Cardiac atrium fibroblast (primary cell): ENCODE data around the gene PSMD2. TPM values are rescaled to one million over a fixed set of nuclear protein-coding genes. Genes with fewer than 3 reads are reported as not detected.

ENCODE experiments used
- total RNA-seq: library from RNA; depleted of rRNA; stranded (reverse); fragments of >200 nt; gene quantifications from 2 replicates; pipeline ENCODE4 v1.2.3, GENCODE V29; 2015

Gene PSMD2
- total RNA-seq: 240 and 344 TPM in 2 replicates

DNA sequence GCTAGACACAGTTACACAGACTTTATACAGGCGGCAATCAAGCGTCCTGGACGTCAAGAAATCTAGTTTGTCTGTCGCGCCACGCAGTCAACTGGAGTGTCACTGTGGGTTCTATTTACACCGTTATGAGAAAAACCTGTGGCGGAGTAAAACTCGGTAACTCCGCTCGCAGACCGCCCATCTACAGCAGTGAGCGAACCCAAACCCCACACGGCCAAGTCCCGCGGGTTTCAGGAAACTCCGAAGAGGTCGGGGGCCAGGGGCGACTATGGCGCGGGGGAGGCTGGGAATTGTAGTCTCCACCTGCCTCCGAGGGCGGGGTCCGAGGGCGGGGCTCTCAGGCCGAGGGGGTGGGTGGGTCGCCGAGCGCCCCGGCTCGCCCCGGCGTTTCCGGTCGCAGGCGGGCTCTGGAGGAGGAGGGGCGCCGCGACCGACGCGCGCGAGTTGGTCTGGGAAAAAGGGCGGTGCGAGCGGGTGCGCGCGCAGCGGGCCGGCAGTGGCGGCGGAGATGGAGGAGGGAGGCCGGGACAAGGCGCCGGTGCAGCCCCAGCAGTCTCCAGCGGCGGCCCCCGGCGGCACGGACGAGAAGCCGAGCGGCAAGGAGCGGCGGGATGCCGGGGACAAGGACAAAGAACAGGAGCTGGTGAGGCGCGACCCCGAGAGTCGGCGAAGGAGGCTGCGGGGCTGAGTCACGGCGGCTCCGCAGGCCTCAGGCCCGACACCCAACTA is at the start of gene PSMD2:
TSS of gene PSMD2 (plus strand) at position 483 of the 729 bp plus-strand sequence. CDS start at position 509, 26 bp downstream.

DNA sequence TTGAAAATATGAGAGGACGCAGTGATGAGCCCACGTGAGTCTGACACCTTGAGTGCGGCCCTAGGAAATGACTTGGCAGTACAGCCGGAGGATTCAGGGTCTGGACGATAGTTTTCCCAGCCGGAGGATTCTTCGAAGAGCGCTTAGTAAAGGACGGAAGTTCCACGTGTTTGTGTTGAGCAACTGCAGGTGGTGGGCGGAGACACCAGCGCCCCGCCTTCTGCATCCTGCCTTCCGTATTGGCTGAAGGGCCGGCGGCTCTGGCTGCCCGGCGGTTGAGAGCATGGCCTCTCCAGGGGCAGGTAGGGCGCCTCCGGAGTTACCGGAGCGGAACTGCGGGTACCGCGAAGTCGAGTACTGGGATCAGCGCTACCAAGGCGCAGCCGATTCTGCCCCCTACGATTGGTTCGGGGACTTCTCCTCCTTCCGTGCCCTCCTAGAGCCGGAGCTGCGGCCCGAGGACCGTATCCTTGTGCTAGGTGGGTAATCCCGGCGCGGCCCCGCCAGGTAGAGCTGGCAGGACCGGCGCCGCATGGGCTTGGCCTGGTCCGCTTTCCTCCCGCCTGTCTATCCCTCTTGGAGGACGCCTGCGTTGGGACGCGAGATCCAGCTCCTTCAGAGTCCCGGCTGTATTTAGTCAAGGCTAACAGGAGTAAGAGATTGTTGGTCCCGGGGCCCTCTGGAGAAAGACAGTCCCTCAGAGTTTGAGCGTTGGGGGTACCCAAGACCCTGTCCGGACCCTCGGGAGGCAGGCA is 49.5 kb upstream of the PSMD2 start, which contains the start of gene EEF1AKMT4:
TSS of gene EEF1AKMT4 (plus strand) at position 261 of the 755 bp plus-strand sequence. CDS start at position 284, 23 bp downstream.

DNA sequence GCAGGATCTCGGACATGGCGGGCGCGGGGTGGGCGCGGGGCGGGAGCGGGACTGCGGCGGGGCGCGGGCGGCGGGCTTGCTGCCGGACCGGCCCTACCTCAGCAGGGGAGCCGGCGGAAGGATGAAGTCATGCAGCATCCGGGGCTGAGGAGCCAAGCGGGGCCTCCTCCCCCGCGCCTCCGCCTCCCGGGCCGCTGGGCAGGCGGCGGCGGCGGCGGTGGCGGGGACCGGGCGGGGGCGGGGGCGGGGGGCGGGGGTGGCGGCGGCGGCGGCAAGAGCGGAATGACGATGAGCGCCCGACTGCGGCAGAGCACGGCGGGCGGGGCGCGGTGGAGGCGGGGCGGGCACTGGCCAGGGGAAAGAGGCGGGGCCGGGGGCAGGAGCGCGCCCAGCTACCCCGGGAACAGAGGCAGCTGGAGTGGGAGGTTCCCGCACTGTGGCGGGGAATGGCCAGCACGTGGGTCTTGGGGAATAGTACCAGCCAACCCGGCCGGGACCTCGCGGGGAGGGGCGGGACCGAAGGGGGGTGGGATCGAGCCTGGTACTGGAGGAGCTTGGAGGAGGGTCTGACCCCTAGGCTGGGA is 37.7 kb upstream of the PSMD2 start, which contains the start of gene CAMK2N2:
TSS of gene CAMK2N2 (minus strand) at position 284 of the 584 bp plus-strand sequence. CDS start at position 16, 268 bp downstream.

DNA sequence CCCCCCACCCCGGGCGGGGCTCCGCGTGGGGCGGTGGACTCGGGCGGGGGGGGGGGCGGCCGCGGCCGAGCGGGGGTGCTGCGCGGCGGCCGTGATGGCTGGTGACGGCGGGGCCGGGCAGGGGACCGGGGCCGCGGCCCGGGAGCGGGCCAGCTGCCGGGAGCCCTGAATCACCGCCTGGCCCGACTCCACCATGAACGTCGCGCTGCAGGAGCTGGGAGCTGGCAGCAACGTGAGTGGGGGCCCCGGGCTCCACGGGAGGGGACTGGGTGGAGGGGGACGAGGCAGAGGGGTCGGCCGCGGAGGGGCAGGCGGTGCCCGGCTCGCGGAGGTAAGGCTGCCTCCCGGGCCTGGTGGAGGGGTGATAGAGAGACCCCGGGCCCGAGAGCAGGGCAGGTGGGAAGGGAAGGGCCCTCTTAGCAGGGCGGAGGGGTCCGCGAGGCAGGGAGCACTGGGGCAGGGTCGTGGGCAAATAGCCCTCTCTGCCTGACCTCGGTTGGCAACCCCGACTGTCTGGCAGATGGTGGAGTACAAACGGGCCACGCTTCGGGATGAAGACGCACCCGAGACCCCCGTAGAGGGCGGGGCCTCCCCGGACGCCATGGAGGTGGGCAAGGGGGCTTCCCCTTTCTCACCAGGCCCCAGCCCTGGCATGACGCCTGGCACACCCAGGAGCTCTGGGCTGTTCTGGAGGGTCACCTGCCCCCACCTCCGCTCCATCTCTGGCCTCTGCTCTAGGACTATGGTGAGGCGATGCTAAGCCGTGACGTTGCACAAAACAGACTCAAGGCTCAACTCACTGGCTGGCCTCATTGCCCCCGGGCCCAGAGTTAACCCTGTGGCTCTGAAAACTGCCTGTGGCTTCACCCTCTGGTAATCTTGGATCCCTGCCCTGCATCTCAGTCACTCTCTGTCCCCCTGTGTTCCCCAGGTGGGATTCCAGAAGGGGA is 22.8 kb upstream of the PSMD2 start, which contains the start of gene ECE2:
TSS of gene ECE2 (plus strand) at position 62 of the 950 bp plus-strand sequence. CDS start at position 194, 132 bp downstream.

DNA sequence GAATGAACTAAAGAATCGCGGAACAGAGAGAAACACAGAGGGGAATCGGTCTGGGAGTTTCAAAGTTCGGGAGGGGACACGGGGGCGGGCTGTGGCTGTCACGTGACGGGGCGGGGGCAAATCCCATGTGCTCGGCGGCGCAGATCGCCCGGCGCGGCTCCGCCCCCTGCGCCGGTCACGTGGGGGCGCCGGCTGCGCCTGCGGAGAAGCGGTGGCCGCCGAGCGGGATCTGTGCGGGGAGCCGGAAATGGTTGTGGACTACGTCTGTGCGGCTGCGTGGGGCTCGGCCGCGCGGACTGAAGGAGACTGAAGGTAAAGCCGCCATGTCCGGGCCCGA is 15.3 kb downstream of the PSMD2 start, which contains the start of gene EIF4G1:
TSS of gene EIF4G1 (plus strand) at position 244 of the 337 bp plus-strand sequence. CDS start 1,191 bp downstream, outside the sequence.

DNA sequence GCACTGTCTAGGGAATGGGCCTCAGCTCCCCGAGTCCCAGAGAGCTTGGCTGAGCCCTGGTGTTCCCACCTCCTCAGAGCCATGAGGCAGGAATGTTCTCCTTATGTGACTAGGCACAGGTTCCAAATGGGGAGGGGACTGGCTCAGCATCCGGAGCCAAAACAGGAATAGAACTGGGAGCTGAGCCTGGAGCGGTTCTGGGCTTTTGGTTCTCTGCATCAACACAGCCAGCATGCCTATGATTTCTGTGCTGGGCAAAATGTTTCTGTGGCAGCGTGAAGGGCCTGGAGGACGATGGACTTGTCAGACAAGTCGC is 38.3 kb downstream of the PSMD2 start, which contains the start of gene FAM131A:
TSS of gene FAM131A (plus strand) at position 202 of the 316 bp plus-strand sequence. CDS start at position 233, 31 bp downstream.

Other genes with a start within 250 kb of the PSMD2 start
- not detected in 2 replicates for gene HTR3C, start 246.2 kb upstream of the PSMD2 start, total RNA-seq
- gene HTR3E, start 202.2 kb upstream of the PSMD2 start, total RNA-seq: not detected in 2 replicates
- 18.6 and 22.2 TPM in 2 replicates for gene EIF2B5, start 163.9 kb upstream of the PSMD2 start, total RNA-seq
- gene DVL3, start 143.9 kb upstream of the PSMD2 start, total RNA-seq: 30.7 and 34.8 TPM in 2 replicates
- 371 and 429 TPM in 2 replicates for gene AP2M1, start 124.4 kb upstream of the PSMD2 start, total RNA-seq
- gene ABCF3, start 113.0 kb upstream of the PSMD2 start, total RNA-seq: 51.1 and 56.2 TPM in 2 replicates
- gene VWA5B2, start 69.7 kb upstream of the PSMD2 start, total RNA-seq: not detected in 2 replicates
- gene ALG3, start 50.3 kb upstream of the PSMD2 start, total RNA-seq: 46.8 and 89.0 TPM in 2 replicates
- 3.6 and 5.2 TPM in 2 replicates for gene EEF1AKMT4, start 49.6 kb upstream of the PSMD2 start, total RNA-seq
- gene CAMK2N2, start 37.7 kb upstream of the PSMD2 start, total RNA-seq: 0.65 TPM in 1 of 2 replicates, not detected in the other
- gene ECE2, start 23.2 kb upstream of the PSMD2 start, total RNA-seq: not detected in 2 replicates
- gene EIF4G1, start 15.4 kb downstream of the PSMD2 start, total RNA-seq: 296 and 333 TPM in 2 replicates
- 15.9 and 24.2 TPM in 2 replicates for gene FAM131A, start 38.4 kb downstream of the PSMD2 start, total RNA-seq
- 3.1 and 4.5 TPM in 2 replicates for gene CLCN2, start 62.4 kb downstream of the PSMD2 start, total RNA-seq
- 75.7 and 85.4 TPM in 2 replicates for gene POLR2H, start 62.5 kb downstream of the PSMD2 start, total RNA-seq
- not detected in 2 replicates for gene THPO, start 79.0 kb downstream of the PSMD2 start, total RNA-seq
- gene CHRD, start 80.8 kb downstream of the PSMD2 start, total RNA-seq: 0.18 and 0.32 TPM in 2 replicates